ENCODE results near the gene ZCCHC4. TPM values are rescaled to one million over a fixed set of nuclear protein-coding genes. Genes with fewer than 3 reads are reported as not detected.

ZCCHC4 gene
- total RNA-seq, 4 donors from 2014 or later, result 5.6 to 13.9 (median 10.0) TPM

GRCh38 chr4:25413261-25413660 is 100.7 kb downstream of the ZCCHC4 start:
- peaks cover 7 to 100% (median 15%) of the 10 kb centered on the region in 3 donors for H3K36me3 ChIP-seq
- H3K27me3 ChIP-seq, result no peaks in the 10 kb centered on the region
- no peaks in the 10 kb centered on the region for H3K9me3 ChIP-seq
- 69 to 80% methylated on average over 3 of the region's 3 CpGs for WGBS, 2 donors
- intact Hi-C loops (cut with DNase I), result no loop called here
- no peak for DNase-seq
- no peak overlapping the region for H3K4me3 ChIP-seq
- no peak overlapping the region for H3K27ac ChIP-seq
- no peaks in the 10 kb centered on the region for H3K4me1 ChIP-seq
- TF ChIP-seq POLR2A (IDR thresholded peaks at IDR 0.05) (no peak), CTCF (IDR thresholded peaks at IDR 0.05) (no peak)

DNA sequence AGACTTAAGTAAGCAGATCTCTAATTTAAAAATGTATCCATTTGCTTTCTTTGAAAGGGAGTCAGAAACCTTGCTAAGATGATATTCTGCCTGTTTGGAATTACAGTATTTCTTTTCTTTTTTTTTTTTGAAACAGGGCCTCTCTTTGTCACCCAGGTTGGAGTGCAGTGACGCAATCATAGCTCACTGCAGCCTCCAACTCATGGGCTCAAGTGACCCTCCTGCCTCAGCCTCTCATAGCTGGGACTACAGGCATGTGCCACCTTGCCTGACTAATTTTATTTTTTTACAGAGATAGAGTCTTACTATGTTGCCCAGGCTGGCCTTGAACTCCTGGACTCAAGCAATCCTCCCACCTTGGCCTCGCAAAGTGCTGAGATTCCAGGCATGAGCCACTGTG is 104.4 kb downstream of the ZCCHC4 start:
- peaks cover 0 to 94% (median 6%) of the 10 kb centered on the region in 3 donors for H3K36me3 ChIP-seq
- no peak for TF ChIP-seq POLR2A (IDR thresholded peaks at IDR 0.05)
- no peak for TF ChIP-seq CTCF (IDR thresholded peaks at IDR 0.05)
- no peaks in the 10 kb centered on the region for H3K27me3 ChIP-seq
- H3K9me3 ChIP-seq, result no peaks in the 10 kb centered on the region
- H3K4me3 ChIP-seq, result no peak overlapping the region
- intact Hi-C loops (cut with DNase I), result no loop called here
- H3K27ac ChIP-seq, result no peak overlapping the region
- no peaks in the 10 kb centered on the region for H3K4me1 ChIP-seq
- WGBS, 2 donors, result 92 to 100% methylated on average over 2 of the region's 2 CpGs
- DNase-seq, result no peak

Other genes starting within 250 kb of the ZCCHC4 start
- 1 to 10 TPM; 3.0 to 7.2 (median 4.4) TPM for gene SEPSECS, start 152.3 kb upstream of the ZCCHC4 start, total RNA-seq
- gene PI4K2B, start 78.7 kb upstream of the ZCCHC4 start, total RNA-seq, result 10 to 100 TPM; 11.7 to 31.7 (median 26.8) TPM
- 10 to 100 TPM in 3 of 4 donors, 1 to 10 TPM in 1; 9.6 to 27.0 (median 20.0) TPM for gene ANAPC4, start 64.5 kb downstream of the ZCCHC4 start, total RNA-seq

Data from esophagus squamous epithelium (tissue), 5 donors.